ENCODE results near the gene KRT4.
"Not testable (repeated sequence)": the region's sequence is repeated elsewhere in the genome, so short reads cannot be mapped to it uniquely, and the experiment has no call there.

The KRT4 gene

GRCh38 chr12:52772772-52773171 is 41.1 kb downstream of the KRT4 start:
- DNase-seq (ENCODE audit: low read depth) = no peak

- no peak for DNase-seq (ENCODE audit: low read depth)
Observed at GRCh38 chr12:52772188-52772587, 41.7 kb downstream of the KRT4 start.

DNA sequence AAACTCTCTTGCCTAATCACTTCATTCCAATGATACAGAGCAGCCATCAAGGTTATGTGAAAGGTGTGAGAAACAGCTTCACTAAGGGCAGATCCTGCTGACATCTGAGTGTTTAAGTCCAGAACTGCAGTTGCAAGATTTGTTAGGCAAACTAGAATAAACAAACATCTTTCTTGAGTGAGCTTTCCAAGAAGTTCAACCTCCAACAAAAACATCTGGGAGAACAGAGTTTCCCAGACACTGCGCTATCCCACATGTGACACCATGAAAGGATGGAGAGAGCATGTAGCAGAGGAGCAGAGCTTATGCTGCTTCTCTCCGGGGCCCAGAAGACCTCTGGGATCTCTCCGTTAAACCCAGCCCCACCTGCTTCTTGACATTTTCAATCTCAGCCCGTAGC is 42.4 kb downstream of the KRT4 start:
- DNase-seq (ENCODE audit: low read depth) = no peak

DNA sequence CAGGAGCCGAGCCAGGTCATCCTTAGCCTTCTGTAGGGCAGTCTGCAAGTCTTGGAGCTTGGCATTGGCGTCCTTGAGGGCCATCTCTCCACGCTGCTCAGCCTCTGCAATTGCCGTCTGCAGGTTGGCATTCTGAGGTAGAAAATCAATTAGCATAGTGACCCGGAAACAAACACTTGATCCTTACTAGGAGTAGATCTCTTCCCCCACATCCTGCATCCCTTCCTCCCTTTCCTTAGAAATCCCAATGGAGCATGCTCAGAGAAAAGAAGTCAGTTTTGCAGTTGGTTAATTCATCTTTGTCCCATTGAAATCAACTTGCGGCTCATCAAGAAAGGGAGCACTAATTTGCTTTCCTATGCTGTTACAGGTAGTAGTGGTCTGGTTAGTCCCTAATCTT is 42.8 kb downstream of the KRT4 start:
- no peak for DNase-seq (ENCODE audit: low read depth)

DNA sequence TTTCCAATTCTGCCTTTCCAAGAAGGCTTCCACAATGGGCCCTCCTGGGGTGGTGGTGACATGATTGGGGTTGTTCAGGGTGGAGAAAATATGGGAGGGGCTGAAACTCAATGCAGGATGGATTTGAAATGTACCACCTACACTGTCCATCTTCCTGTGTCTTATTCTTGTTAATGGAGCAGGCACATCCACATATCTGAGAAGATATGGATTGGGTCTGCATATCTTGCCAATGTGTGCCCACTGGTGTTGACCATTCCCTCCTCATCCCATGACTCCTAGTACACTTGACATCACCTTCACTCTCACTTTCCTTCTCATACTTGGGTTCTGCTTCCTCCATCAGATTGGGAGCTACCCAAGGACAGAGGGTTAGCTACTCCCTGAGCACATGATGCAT is 44.0 kb downstream of the KRT4 start:
- no peak for DNase-seq (ENCODE audit: low read depth)

DNA sequence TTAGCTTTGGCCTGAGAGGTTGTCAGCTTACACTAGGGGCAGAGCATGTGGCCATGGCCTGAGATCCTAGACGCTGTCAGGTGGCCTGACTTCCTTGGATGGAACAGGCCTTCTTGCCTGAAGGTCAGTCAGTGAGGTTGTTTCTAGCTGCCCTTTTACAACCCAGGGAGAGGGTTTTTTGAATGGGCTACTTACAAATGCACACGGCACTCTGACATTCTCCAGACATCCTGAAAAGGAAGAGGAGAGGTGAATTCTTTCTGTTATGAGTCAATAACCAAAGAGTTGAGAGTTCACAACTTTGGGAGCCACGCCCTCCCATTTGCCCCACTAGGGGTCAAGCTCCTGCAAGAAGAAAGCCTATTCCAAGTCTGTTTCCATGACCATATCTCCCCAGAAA is 44.6 kb downstream of the KRT4 start:
- no peak for DNase-seq (ENCODE audit: low read depth)

- no peak for DNase-seq (ENCODE audit: low read depth)
Observed at GRCh38 chr12:52768479-52769200, 45.3 kb downstream of the KRT4 start.

DNA sequence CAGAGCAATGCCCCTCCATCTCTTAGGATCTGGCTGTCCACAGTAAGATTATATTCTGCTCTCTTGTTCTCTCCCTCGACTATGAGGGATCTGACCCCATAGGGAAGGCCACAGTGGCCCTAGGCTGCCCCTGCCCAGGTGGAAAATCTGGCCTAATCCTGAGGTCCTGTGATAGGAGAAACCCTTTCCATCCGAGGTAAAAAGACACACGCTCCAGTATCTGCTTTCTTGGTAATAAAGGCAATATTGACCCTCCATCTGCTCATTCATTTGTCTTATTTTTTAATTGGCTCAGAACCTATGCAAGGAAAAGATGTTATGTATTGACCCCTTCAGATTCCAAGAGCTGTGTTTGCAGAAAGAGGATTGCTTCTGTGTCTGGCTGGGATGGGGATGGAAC is 46.5 kb downstream of the KRT4 start:
- no peak for DNase-seq (ENCODE audit: low read depth)

DNA sequence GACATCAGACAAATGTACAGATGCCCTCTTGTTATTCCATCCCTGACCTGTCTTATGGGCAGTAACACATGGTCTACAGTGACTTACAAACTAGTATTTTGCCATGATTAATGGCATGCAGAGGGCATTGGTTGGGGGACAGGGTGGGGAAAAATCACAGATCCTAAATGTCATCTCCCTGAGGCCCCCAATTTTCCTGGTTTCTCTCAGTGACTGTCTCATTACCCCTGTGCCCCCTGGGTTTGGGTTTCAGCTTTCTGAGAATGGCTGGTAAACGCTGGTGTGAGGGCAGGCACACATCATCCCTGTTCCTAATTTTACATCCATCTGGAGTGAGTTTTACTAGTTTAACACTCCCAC is 46.9 kb downstream of the KRT4 start:
- DNase-seq (ENCODE audit: low read depth) = no peak

DNA sequence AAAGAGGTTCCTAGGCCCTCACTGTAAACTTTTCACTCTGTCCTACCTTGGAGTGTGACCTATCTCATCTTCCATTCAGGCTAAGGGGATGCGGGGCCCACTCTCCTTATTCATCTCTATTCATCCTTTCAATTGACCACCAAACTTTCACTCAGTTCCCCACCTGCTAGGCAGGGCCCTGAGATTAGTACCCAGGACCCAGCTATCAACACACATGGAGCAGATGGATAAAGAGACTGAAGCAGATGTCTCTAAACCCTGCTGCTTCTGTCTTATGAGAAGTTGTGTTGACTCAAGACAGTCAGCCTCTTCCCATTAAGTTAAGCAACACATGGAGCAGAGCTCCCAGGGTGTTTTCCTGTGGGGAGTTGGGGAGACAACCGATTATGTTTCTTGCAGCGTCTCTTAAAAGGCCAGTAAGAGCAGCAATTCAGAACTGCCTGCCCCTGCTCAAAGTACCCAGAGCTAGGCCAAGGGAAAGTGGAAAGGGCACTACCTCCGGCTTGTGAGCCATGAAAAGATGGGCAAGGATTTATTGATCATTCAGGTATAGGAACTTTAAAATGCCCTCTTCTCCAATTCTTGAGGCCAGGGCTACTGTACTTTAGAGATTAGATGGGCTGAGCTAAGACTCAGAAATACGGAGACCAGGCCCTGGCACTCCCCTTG is 47.4 kb downstream of the KRT4 start:
- no peak for DNase-seq (ENCODE audit: low read depth)

DNA sequence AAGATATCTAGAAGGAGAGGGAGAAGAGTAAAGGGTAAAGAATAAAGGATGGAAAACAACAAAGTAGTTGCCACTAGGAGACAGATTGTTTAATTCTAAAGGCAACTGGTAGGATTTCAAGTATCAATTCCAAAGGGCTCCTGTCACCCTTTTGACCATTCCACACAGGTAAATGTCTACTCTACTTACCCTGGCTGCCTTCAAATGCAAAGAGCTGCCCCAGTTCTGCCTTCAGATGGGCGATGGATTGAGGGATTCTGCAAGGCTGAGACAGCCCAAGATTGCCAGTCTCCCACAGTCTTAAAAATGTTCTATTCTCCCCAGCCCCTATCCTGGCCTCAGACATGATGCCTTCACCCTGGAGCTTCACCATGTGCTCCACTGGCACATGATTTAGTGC is 48.2 kb downstream of the KRT4 start:
- DNase-seq (ENCODE audit: low read depth) = no peak

DNA sequence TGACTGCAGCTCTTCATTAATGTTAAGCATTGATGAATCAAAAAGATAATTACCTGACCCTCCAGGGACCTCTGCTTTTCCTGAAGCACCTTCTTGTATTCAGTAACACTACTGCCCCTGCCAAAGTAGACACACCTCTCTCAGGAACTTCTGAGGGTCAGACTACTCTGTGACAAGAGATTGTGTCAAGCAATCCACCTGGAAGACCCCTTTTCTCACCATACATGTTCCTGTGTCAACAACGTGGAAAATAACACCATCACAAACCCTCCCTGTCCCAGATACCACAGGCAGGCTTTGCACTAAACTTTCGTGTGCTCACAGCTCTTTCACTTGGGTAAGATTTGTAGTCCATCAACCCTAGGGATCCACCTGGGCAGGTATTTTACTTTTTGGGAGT is 49.9 kb downstream of the KRT4 start:
- no peak for DNase-seq (ENCODE audit: low read depth)

DNA sequence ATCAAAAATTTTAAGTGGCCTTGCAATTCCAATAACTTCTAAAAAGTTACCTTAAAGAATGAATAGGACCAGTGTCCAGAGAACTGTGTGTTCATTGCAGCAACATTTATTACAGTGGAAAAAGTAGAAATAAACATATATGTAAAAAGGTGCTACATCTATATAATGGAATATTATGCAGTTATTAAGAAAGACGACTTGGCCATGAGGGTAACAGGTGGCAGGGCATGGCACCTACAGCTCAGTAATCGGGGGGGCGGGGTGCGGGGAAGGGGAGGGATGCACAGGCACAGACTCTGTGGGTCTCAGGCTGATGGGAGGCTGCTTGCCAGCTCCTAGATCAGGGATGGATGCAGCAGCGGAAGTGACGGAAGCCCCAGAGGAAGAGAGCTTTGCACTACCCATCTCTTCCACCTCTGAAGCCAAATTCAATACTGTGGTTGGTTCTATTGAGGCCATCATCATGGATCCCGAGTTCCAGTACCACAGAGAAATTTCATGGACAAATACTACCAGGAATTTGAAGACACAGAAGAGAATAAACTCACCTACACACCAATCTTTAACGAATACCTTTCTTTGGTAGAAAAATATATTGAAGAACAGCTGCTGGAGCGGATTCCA is 50.8 kb downstream of the KRT4 start:
- no peak for DNase-seq (ENCODE audit: low read depth)

DNA sequence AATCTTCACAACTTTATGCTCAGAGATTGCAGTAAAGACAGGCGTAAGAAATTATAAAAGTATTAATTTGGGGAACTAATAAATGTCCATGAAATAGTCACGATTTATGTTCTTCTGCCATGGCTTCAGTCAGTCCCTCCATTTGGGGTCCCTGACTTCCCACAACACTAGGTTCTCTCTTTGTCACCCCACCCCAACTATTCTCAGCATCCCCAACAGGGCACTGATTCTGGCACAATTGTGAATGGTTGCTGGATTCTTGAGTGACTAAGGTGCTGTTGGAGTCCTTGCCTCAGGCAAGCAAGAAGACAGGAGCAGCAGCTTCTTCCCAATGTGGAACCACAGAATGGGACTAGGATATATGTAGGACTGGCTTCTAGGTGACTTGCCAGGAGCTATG is 52.1 kb downstream of the KRT4 start:
- DNase-seq (ENCODE audit: low read depth) = no peak

- DNase-seq (ENCODE audit: low read depth) = not testable (repeated sequence)
Observed at GRCh38 chr12:52761218-52761617, 52.7 kb downstream of the KRT4 start.

DNA sequence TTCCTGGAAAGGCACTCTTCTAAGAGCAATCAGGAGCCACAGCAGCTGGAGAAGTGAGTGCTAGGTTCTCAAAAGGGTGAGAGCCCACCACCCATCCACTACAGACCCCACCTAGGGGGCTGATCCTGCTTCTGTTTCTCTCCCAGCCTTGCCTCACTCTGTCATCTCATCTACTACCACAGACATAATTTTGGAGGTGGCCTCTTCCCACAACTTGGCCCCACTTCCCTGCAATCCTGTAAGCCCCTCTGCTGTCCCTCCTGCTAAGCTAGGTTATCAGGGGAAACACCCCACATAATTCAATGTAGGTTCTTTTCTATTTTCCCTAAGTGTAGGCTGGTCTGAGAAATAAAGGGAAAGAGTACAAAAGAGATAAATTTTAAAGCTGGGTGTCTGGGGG is 53.3 kb downstream of the KRT4 start:
- no peak for DNase-seq (ENCODE audit: low read depth)

DNA sequence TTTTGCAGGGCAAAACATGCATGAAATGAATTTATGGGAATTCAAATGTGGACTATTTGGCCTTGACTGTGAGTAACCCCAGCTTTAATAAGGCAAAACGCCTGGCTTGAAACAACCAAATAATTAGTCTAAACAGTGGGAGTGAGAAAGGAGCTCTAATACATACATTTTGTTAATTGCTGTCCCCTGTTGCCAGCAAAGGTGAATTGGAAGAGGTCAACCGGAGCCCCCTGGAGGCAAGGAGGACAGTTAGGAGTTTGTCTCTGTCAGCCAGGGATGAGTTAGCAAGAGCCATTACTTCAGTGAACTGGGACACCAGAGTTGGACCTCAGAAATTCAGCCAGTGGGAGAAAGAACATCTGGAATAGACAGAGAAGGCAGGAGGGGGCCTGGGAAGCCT is 54.2 kb downstream of the KRT4 start:
- no peak for DNase-seq (ENCODE audit: low read depth)

- no peak for DNase-seq (ENCODE audit: low read depth)
Observed at GRCh38 chr12:52759218-52759617, 54.7 kb downstream of the KRT4 start.

DNA sequence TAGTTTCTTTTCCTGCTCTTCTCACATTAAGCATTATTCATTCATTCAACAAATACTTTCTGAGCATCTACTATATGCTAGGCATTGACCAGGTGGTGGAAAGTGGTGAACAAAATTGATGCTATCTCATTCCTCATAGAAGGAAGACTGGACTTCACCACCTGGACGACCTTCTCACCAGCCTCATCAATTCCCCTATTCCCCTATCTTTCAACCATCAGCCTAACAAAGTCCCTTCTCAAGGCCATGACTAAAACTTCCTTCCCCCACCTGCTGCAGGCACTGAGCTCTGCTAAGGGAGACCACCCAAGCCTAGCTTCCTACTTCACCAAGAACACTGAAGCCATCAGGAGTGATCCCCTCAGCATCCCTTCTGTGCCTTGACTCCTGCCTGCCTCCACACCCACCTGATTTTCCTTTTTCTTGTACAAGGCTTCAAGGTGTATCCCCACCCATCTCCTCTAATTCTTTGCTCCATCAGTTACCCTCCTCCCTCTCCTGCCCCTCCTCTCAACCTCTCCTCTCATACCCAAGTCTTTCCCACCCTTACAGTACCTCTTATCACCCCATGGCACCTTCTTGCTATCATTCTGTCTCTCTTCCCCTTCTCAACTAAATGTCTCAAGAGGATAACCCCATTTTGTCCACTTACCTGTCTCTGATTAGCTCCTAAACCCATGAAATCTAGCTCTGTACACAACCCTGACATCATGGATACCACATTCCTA is 56.3 kb downstream of the KRT4 start:
- no peak for DNase-seq (ENCODE audit: low read depth)

Data from stimulated activated CD8-positive, alpha-beta memory T cell treated with anti-CD3 and anti-CD28 coated beads, Interleukin-7, amount 100 ng/mL, for 24 hours (primary cell).